Heart right ventricle (tissue), 16 donors: ENCODE measurements around the gene PPT2. TPM values are rescaled to one million over a fixed set of nuclear protein-coding genes. Genes with fewer than 3 reads are reported as not detected.

Experiments
- ATAC-seq, 8 donors: fragments of 200-7000 bp; cut with Tn5 transposase; one replicate each; pipeline ENCODE4 v1.9.1; 2020; ENCODE audit warnings: mild to moderate bottlenecking in 8 of 8, moderate library complexity in 8 of 8, moderate number of reproducible peaks in 1 of 8
- DNase-seq, 2 donors: peaks; one replicate each; pipeline ENCODE4 v3.0.0-alpha.2; 2020
- H3K27ac ChIP-seq, 10 donors: fragments of 200-600 bp; sonication (generic) in 2 of 10; one replicate each; pipeline versions ENCODE4 v1.5.0 to v1.8.0; 2020 to 2022; ENCODE audit warnings: mild to moderate bottlenecking in 3 of 10
- H3K27me3 ChIP-seq, 7 donors: fragments of 200-600 bp; one replicate each; pipeline ENCODE4 v1.8.0; 2021 to 2022; ENCODE audit warnings: mild to moderate bottlenecking in 2 of 7
- H3K36me3 ChIP-seq, 9 donors: fragments of 200-600 bp; sonication (generic) in 1 of 9; one replicate each; pipeline versions ENCODE4 v1.5.0 to v1.8.0; 2020 to 2022; ENCODE audit warnings: mild to moderate bottlenecking in 2 of 9
- H3K4me1 ChIP-seq, 9 donors: fragments of 200-600 bp; sonication (generic) in 1 of 9; one replicate each; pipeline versions ENCODE4 v1.5.0 to v1.8.0; 2020 to 2022; ENCODE audit warnings: mild to moderate bottlenecking in 4 of 9
- H3K4me3 ChIP-seq, 10 donors: fragments of 200-600 bp; sonication (generic) in 2 of 10; one replicate each; pipeline versions ENCODE4 v1.5.0 to v1.8.0; 2020 to 2022; ENCODE audit warnings: mild to moderate bottlenecking in 7 of 10, moderate library complexity in 2 of 10
- H3K9me3 ChIP-seq, 11 donors: fragments of 200-600 bp in 10 of 11; sonication (generic) in 2 of 11; one replicate each; pipeline versions ENCODE4 v1.5.0 to v1.8.0; 2013 to 2022; ENCODE audit warnings: mild to moderate bottlenecking in 2 of 11, control low read depth in 1 of 11, moderate library complexity in 1 of 11
- CTCF ChIP-seq, 9 donors: fragments of 200-600 bp; sonication (generic) in 2 of 9; IDR thresholded peaks; one replicate each; pipeline versions ENCODE4 v1.5.0 to v1.8.0; 2021 to 2022; ENCODE audit warnings: antibody characterized with exemption in 9 of 9, mild to moderate bottlenecking in 5 of 9, moderate library complexity in 1 of 9
- WGBS, 2 donors: extraction: QIAGEN DNeasy Blood & Tissue Kit; methylation state at CpG; one replicate each; pipeline ENCODE4 v1.1.7; 2013; ENCODE audit warnings: inconsistent platforms in 1 of 2; 5-methylcytosine and 5-hydroxymethylcytosine counted together
- intact Hi-C, 10 donors: fragments of 100-400 bp; cut with DNase I; formaldehyde crosslinking; loops; one replicate each; pipeline versions ENCODE4 v1.11.1 to v1.14.2; 2022
- polyA plus RNA-seq, 2 donors: library from polyadenylated mRNA; stranded (reverse); fragments of 200-250 nt; gene quantifications; one replicate each; pipeline ENCODE4 v1.2.3, GENCODE V29; 2013
- total RNA-seq, 10 donors: library from RNA; stranded (reverse); fragmentation: NEBNext Ultra II Directional in 3 of 10; extraction: Animal tissue kit (Norgen Biotek cat#: 25700) in 3 of 10; gene quantifications; one replicate each; pipeline versions ENCODE4 v1.2.1 to v1.2.4, GENCODE V29; 2021 to 2023
- donor health status: Arrhythmogenic right ventricular cardiomyopathy.
- donor health status: ischemic (EF 13 %, LVEDD 7.1; RV severe dilation, severe dysfunction).
- donor health status: healthy with polysubstance abuse.
- donor health status: DM: no; HTN: yes; CAD: no.
- donor health status: DM: no; HTN: no; CAD: no.
- donor health status: ischemic (EF 25% LVEDD 6.9; RV normal size, moderate dysfunction).
- donor health status: ischemic (EF 25% LVEDD 5.7; RV mildly dilated, moderate dysfunction).
- donor health status: healthy.
- donor health status: DM: yes; HTN: yes; CAD: no.
- donor health status: Ischemic cardiomyopathy.
- donor health status: ischemic (EF 35%, LVEDD 5.7; RV mildly dilated, moderate dysfunction).
- donor health status: nonischemic (EF 11% LVEDD 7.7; RV severe dilation, severe dysfunction).
- donor health status: DM: yes; HTN: yes; CAD: no.
- donor health status: PGD.
- donor health status: ischemic (EF 29% LVEDD 5.4; RV normal size, mild dysfunction).
- donor health status: nonischemic (EF 23%, LVEDD 6.1; RV moderate dilation, normal function).

The PPT2 gene
- total and polyA plus RNA-seq, 12 donors, result 16.8 to 31.8 (median 22.2) TPM

GRCh38 chr6:32200711-32201475 lies 47.0 kb downstream of the PPT2 start:
- DNase-seq, result no peak
- intact Hi-C loops, result no loop called here

GRCh38 chr6:32202186-32202585 lies 48.2 kb downstream of the PPT2 start:
- Histone ChIP-seq H3K4me1 (peaks cover 2 to 17% (median 6%) of the 10 kb centered on the region in 9 donors), H3K36me3 (peaks cover 0 to 94% (median 5%) of the 10 kb centered on the region in 9 donors), H3K4me3 (no peak overlapping the region), H3K9me3 (no peaks in the 10 kb centered on the region), H3K27me3 (peaks cover 0 to 10% (median 0%) of the 10 kb centered on the region in 7 donors), H3K27ac (no peak overlapping the region)
- 88 to 89% methylated on average over 9 of the region's 9 CpGs for WGBS, 2 donors
- ATAC-seq (no peak), DNase-seq (no peak)
- intact Hi-C loops, result no loop called here
- no peak for TF ChIP-seq CTCF (IDR thresholded peaks at IDR 0.05)

More at GRCh38 chr6:32200711-32201475, 47.0 kb downstream of the PPT2 start:
- Histone ChIP-seq H3K9me3 (no peaks in the 10 kb centered on the region), H3K27me3 (peaks cover 0 to 10% (median 0%) of the 10 kb centered on the region in 7 donors), H3K36me3 (peaks cover 0 to 87% (median 5%) of the 10 kb centered on the region in 9 donors), H3K27ac (no peak overlapping the region), H3K4me3 (no peak overlapping the region), H3K4me1 (peaks cover 6 to 29% (median 14%) of the 10 kb centered on the region in 9 donors)
- no peak for ATAC-seq
- TF ChIP-seq CTCF (IDR thresholded peaks at IDR 0.05), result no peak
- 91% methylated on average over 13 of the region's 13 CpGs for WGBS, 2 donors

GRCh38 chr6:32203426-32204267 lies 49.7 kb downstream of the PPT2 start:
- H3K27ac ChIP-seq, result no peak overlapping the region
- no peak for TF ChIP-seq CTCF (IDR thresholded peaks at IDR 0.05)
- H3K27me3 ChIP-seq, result peaks cover 0 to 10% (median 0%) of the 10 kb centered on the region in 7 donors
- peaks cover 0 to 97% (median 5%) of the 10 kb centered on the region in 9 donors for H3K36me3 ChIP-seq
- no peak overlapping the region for H3K4me3 ChIP-seq
- DNase-seq (no peak), ATAC-seq (no peak)
- no peaks in the 10 kb centered on the region for H3K9me3 ChIP-seq
- H3K4me1 ChIP-seq, result peaks cover 0 to 9% (median 0%) of the 10 kb centered on the region in 9 donors
- intact Hi-C loops, result no loop called here
- 83 to 86% methylated on average over 9 of the region's 9 CpGs for WGBS, 2 donors

GRCh38 chr6:32204268-32204715 lies 50.4 kb downstream of the PPT2 start:
- Histone ChIP-seq H3K27me3 (peaks cover 0 to 10% (median 0%) of the 10 kb centered on the region in 7 donors), H3K36me3 (peaks cover 0 to 97% (median 5%) of the 10 kb centered on the region in 9 donors)

More at GRCh38 chr6:32204268-32204715, 50.4 kb downstream of the PPT2 start:
- Histone ChIP-seq H3K27ac (no peak overlapping the region), H3K9me3 (no peaks in the 10 kb centered on the region), H3K4me3 (no peak overlapping the region), H3K4me1 (peaks cover 0 to 9% (median 0%) of the 10 kb centered on the region in 9 donors)
- TF ChIP-seq CTCF (IDR thresholded peaks at IDR 0.05), result no peak
- intact Hi-C loops, result no loop called here
- DNase-seq, result no peak
- 85 to 89% methylated on average over 3 of the region's 3 CpGs for WGBS, 2 donors
- ATAC-seq, result no peak
